ENCODE results near the gene CDC45.

Gene CDC45

DNA sequence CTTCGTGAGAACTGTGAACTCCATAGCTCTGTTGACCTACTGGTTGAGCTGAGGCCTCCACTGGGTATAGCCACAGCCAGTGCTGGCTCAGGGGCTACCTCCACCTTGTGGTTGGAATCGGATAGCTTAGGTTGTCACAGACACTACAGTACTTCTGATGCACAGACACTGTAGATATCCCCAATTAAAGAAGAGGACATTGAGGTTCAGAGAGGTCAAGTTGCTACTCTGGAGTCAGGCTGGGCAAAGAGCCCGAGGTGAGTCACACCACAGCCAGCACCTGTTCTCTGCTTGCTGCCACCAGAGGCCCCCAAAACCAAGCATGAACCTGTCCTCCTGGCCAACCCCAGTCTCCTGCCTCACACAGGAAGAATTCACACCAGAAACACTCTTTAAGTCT, 6.1 kb upstream of the CDC45 start:
- TF ChIP-seq, protein P1, sequence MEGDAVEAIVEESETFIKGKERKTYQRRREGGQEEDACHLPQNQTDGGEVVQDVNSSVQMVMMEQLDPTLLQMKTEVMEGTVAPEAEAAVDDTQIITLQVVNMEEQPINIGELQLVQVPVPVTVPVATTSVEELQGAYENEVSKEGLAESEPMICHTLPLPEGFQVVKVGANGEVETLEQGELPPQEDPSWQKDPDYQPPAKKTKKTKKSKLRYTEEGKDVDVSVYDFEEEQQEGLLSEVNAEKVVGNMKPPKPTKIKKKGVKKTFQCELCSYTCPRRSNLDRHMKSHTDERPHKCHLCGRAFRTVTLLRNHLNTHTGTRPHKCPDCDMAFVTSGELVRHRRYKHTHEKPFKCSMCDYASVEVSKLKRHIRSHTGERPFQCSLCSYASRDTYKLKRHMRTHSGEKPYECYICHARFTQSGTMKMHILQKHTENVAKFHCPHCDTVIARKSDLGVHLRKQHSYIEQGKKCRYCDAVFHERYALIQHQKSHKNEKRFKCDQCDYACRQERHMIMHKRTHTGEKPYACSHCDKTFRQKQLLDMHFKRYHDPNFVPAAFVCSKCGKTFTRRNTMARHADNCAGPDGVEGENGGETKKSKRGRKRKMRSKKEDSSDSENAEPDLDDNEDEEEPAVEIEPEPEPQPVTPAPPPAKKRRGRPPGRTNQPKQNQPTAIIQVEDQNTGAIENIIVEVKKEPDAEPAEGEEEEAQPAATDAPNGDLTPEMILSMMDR (IDR thresholded peaks at IDR 0.05; ENCODE audit: borderline replicate concordance, insufficient read depth, low read depth, low read length): no peak
- H3K4me3 ChIP-seq (ENCODE audit: low read depth, low read length): no peak overlapping the region

DNA sequence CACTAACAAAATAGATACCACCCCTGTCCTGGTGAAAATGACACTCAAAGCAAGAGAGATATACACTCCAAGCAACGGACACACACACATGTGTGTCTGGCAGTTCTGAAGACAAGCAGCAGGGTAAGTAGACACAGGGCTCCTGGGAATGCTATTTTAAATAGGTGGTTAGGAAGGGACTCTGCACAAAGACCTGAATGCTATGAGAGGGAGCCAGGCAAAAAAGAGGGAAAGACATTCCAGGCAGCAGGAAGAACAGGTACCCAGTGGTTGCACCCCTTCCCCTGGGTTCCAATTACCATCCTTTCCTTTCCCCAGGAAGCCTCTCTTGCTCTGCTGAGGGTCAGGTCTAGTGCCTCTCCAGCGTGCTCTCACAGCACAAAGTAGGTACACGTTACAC, 3.7 kb upstream of the CDC45 start:
- TF ChIP-seq, protein P1 (IDR thresholded peaks at IDR 0.05; ENCODE audit: borderline replicate concordance, insufficient read depth, low read depth, low read length): no peak
- no peak overlapping the region for H3K4me3 ChIP-seq (ENCODE audit: low read depth, low read length)

DNA sequence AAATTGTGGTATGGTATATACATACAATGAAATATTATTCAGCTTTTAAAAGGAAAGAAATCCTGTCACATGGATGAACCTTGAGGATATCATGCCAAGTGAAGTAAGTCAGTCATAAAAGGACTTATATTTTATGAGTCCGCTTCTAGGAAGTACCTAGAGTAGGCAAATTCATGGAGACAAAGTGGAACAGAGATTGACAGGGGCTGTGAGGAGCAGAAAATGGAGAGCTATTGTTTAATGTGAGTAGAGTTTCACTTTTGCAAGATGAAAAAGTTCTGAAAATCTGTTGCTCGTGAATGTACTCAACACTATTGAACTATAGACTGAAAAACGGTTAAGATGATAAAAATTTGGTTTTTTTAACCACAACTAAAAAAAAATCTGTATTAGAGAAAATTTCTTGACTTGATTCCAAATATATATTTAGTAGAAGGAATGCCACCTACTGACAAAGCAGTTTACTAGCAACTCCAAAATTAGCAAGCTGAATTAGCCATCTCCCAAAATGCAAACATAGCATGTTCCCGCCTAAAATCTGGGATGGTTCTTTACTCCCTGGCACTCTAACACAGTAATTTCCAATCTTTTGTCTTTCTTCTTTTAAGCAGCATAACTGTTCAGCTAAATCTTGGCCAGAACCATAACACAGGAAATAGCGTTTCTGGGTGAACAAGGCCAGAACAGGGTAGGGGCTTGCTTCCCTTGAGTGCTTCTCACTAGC, 2.2 kb upstream of the CDC45 start:
- peak overlapping the region; percentile 88 for H3K4me3 ChIP-seq (ENCODE audit: low read depth, low read length)
- TF ChIP-seq, protein P1 (IDR thresholded peaks at IDR 0.05; ENCODE audit: borderline replicate concordance, insufficient read depth, low read depth, low read length): no peak

DNA sequence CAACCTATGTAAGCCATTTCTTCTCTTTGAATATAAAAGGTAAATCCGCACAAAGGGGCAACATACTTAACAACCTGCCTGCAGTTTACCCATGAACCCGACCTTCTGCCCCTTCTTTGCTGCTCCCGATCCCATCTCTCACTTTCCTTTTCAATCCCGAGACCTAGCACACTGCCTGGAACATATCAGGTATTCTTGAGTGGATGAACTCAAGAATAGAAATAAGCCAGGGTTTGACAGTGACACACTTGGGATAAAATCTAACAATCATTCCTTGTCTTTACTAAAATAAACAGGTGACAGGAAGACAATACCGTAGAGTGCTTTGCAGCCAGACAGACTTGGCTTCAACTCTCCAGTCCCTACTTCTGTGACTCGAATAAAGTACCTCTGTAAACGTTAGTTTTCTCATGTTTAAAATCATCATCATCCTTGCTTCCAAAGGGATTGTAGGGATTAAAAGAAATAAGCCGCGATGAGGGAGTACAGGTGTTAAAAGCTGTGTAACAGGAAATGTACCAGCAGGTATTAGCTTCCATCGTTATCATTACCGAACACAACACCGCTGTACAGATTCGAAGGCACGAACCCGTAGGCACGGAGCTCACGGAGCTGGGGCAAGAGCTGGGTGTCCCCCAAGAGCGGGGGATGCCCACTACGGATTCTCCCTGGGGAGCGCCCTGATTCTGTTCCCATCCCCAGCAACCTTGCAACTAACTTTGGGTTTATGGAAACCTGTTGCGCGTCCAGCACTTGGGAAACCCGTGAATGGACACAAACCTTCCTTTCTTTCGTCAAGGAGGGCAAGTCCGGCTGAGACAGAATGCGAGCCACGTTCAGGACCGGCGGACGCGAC, 1.4 kb upstream of the CDC45 start:
- TF ChIP-seq, protein P1 (IDR thresholded peaks at IDR 0.05; ENCODE audit: borderline replicate concordance, insufficient read depth, low read depth, low read length): no peak
- peak overlapping the region; percentile 88 for H3K4me3 ChIP-seq (ENCODE audit: low read depth, low read length)

DNA sequence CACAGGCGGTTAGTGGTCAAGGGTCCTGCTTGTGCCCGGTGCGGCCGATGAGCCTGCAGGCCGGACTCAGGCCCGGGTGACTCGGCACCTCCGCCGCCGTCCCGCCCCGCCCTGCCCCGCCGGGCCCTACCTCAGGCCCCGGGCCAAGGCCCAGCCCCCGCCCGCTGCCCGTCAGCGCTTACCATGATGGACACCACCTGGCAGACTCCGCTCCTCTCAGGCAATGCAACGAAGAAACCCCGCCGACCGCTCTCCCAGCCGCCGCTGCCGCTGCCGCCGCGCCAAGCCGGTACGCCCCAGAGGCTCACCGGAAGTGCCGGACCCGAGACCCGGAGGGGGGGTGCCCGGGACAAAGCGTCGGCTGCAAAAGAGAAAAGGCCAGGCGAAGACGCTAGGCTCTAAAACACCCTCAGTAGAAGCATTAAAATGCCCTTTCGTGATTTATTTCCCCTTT, 792 bp upstream of the CDC45 start, which contains the start of gene UFD1:
TSS of gene UFD1 (minus strand) at position 293 of the 454 bp plus-strand sequence. CDS start at position 185, 108 bp downstream.
- H3K4me3 ChIP-seq (ENCODE audit: low read depth, low read length): peak within 1 kb of the TSS; percentile 88
- TF ChIP-seq, protein P1 (IDR thresholded peaks at IDR 0.05; ENCODE audit: borderline replicate concordance, insufficient read depth, low read depth, low read length): no peak

DNA sequence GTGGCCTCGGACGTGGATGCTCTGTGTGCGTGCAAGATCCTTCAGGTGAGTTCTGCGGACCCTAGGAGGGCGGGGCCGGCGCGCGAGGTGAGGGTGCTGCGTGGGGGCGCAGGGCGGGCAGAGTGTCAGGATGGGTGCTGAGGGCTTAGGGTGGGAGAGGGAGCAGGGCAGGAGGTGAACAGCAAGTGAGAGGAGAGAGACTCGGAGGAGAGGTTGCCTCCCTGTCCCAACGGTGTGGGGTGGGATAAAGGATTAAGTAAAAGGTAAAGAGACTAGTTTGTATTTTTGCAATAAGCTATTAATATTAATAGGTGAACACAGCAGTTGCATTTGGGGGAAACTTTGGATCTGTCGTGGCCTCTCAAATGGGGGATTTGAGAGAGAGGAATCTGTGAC, 451 bp downstream of the CDC45 start:
- TF ChIP-seq, protein P1 (IDR thresholded peaks at IDR 0.05; ENCODE audit: borderline replicate concordance, insufficient read depth, low read depth, low read length): no peak
- peak overlapping the region; percentile 88 for H3K4me3 ChIP-seq (ENCODE audit: low read depth, low read length)

Data from GM12875 (cell line).